NCI-H460 (cell line): Measurements from ENCODE around the gene AAK1. TPM values are rescaled to one million over a fixed set of nuclear protein-coding genes. Genes with fewer than 3 reads are reported as not detected.

Source experiments
- small RNA-seq, 2 experiments: library from RNA; depleted of rRNA; stranded (forward); fragments of <200 nt; gene quantifications; one replicate each; pipeline ENCODE3, GENCODE V24; 2014
- total RNA-seq: library from RNA; depleted of rRNA; stranded (reverse); fragments of >200 nt; shearing (Covaris generic); gene quantifications from 2 replicates; pipeline ENCODE4 v1.2.3, GENCODE V29; 2014; rRNA removed

The AAK1 gene
- total RNA-seq, 1 experiment from 2014 or later: 37.7 TPM

Small RNA genes lying within 50 kb of the gene (small RNA-seq; reads per million reads assigned to genes)
- 0 to 0.06 reads per million in 2 experiments for gene RN7SL604P
- 0 reads per million in 2 experiments for gene SNORA36C

Other genes starting within 250 kb of the AAK1 start
- 70.2 and 80.4 TPM in 2 replicates for gene NFU1, start 206.3 kb downstream of the AAK1 start, total RNA-seq
- gene ANXA4, start 98.4 kb upstream of the AAK1 start, total RNA-seq: 28.1 and 34.6 TPM in 2 replicates
- 13.0 and 16.1 TPM in 2 replicates for gene GMCL1, start 185.9 kb upstream of the AAK1 start, total RNA-seq